ENCODE data around the gene MAPKAP1.

MAPKAP1 gene

GRCh38 chr9:125747765-125748445 lies 40.9 kb upstream of the MAPKAP1 start:
- Histone ChIP-seq H3K9me3 (ENCODE audit: control insufficient read depth, insufficient read depth, low read length) (no peaks in the 10 kb centered on the region), H3K27ac (ENCODE audit: low read depth, low read length) (no peak overlapping the region), H3K4me3 (ENCODE audit: low read length) (peak overlapping the region; percentile 77), H3K4me2 (ENCODE audit: low read length) (peak overlapping the region; percentile 66), H3K27me3 (ENCODE audit: control insufficient read depth, low read length) (peaks cover 12% of the 10 kb centered on the region), H3F3A (ENCODE audit: control insufficient read depth, insufficient read depth) (peaks cover 17% of the 10 kb centered on the region; the same call in 1 of the 2 replicates), H3K9me2 (replicated peaks; ENCODE audit: control insufficient read depth, low read length) (no peaks in the 10 kb centered on the region), H3K36me3 (ENCODE audit: control insufficient read depth, low read length) (peaks cover 39% of the 10 kb centered on the region), H3K4me1 (ENCODE audit: control insufficient read depth, low read length) (peaks cover 49% of the 10 kb centered on the region), H4K20me1 (ENCODE audit: control insufficient read depth, insufficient read depth, low read depth, low read length) (0 out of 2 replicates have a peak, but pooled peaks cover 11% of the 10 kb centered on the region), H3K79me2 (ENCODE audit: control insufficient read depth, low read length) (peaks cover 32% of the 10 kb centered on the region)
- TF ChIP-seq CTCF (IDR thresholded peaks at IDR 0.05; ENCODE audit: low read depth, low read length, poor library complexity, severe bottlenecking) (no peak), EZH2phosphoT487 (IDR thresholded peaks at IDR 0.05; ENCODE audit: borderline replicate concordance, low read length) (no peak)

DNA sequence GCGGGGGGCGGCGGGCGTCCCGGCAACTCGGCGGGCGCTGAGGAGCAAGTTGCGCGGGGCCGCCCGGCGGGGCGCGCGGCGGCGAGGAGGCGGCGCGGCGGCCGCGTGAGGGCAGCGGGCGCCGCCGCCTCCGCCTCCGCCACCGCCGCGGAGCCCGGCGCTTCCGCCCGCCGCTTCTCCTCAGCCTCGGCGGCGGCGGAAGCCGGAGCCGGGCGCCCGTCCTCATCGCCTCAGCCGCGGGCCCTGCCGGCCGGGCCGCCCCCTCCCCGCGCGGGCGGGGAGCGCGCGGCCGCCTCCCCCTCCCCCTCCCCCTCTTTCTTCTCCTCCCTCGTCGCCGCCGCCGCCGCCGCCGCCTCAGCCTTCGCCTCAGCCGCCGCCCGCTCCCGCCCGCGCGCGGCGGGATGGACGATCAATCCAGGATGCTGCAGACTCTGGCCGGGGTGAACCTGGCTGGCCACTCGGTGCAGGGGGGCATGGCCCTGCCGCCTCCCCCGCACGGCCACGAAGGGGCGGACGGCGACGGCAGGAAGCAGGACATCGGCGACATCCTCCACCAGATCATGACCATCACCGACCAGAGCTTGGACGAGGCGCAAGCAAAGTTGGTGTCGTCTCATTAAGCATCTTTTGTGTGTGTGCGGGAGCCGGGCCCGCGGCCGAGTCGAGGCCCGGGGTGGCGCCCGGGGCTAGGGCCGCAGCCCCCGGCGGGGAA lies 40.2 kb upstream of the MAPKAP1 start, which contains the start of gene PBX3:
Gene PBX3 (plus strand): TSS at position 321 of the 712 bp plus-strand sequence.
- Histone ChIP-seq H3K4me2 (ENCODE audit: low read length) (peak within 1 kb of the TSS; percentile 87), H3K9me2 (replicated peaks; ENCODE audit: control insufficient read depth, low read length) (no peaks in the 10 kb centered on the region), H3K4me1 (ENCODE audit: control insufficient read depth, low read length) (peaks cover 46% of the 10 kb centered on the region), H3K4me3 (ENCODE audit: low read length) (peak within 1 kb of the TSS; percentile 77), H3F3A (ENCODE audit: control insufficient read depth, insufficient read depth) (peaks cover 15% of the 10 kb centered on the region; the same call in 1 of the 2 replicates), H3K27me3 (ENCODE audit: control insufficient read depth, low read length) (peaks cover 12% of the 10 kb centered on the region), H3K36me3 (ENCODE audit: control insufficient read depth, low read length) (peaks cover 36% of the 10 kb centered on the region), H3K9me3 (ENCODE audit: control insufficient read depth, insufficient read depth, low read length) (no peaks in the 10 kb centered on the region), H3K27ac (ENCODE audit: low read depth, low read length) (peak within 1 kb of the TSS; percentile 71), H3K79me2 (ENCODE audit: control insufficient read depth, low read length) (peaks cover 31% of the 10 kb centered on the region), H4K20me1 (ENCODE audit: control insufficient read depth, insufficient read depth, low read depth, low read length) (0 out of 2 replicates have a peak, but pooled peaks cover 11% of the 10 kb centered on the region)
- TF ChIP-seq EZH2phosphoT487 (IDR thresholded peaks at IDR 0.05; ENCODE audit: borderline replicate concordance, low read length) (no peak), CTCF (IDR thresholded peaks at IDR 0.05; ENCODE audit: low read depth, low read length, poor library complexity, severe bottlenecking) (no peak)

DNA sequence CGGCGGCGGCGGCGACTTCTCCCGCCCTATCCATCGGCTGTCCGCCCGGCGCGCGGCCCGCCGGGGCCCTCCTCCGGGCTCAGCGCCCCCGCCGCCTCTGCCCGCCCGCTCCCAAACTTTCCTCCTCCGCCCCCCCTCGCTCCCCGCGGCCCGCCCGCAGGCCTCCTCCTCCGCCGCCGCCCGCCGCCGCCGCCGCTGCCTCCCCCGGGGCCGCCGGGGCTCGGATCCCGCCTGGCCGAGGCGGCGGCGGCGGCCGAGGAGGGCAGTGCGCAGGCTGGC lies 39.7 kb upstream of the MAPKAP1 start:
- Histone ChIP-seq H3K36me3 (ENCODE audit: control insufficient read depth, low read length) (peaks cover 33% of the 10 kb centered on the region), H4K20me1 (ENCODE audit: control insufficient read depth, insufficient read depth, low read depth, low read length) (0 out of 2 replicates have a peak, but pooled peaks cover 11% of the 10 kb centered on the region), H3F3A (ENCODE audit: control insufficient read depth, insufficient read depth) (peaks cover 14% of the 10 kb centered on the region; the same call in 1 of the 2 replicates), H3K4me3 (ENCODE audit: low read length) (peak overlapping the region; percentile 77), H3K79me2 (ENCODE audit: control insufficient read depth, low read length) (peaks cover 31% of the 10 kb centered on the region), H3K27me3 (ENCODE audit: control insufficient read depth, low read length) (peaks cover 12% of the 10 kb centered on the region), H3K4me2 (ENCODE audit: low read length) (no peak overlapping the region), H3K27ac (ENCODE audit: low read depth, low read length) (peak overlapping the region; percentile 71; the same call in 1 of the 2 replicates), H3K9me2 (replicated peaks; ENCODE audit: control insufficient read depth, low read length) (no peaks in the 10 kb centered on the region), H3K4me1 (ENCODE audit: control insufficient read depth, low read length) (peaks cover 43% of the 10 kb centered on the region), H3K9me3 (ENCODE audit: control insufficient read depth, insufficient read depth, low read length) (no peaks in the 10 kb centered on the region)
- TF ChIP-seq CTCF (IDR thresholded peaks at IDR 0.05; ENCODE audit: low read depth, low read length, poor library complexity, severe bottlenecking) (no peak), EZH2phosphoT487 (IDR thresholded peaks at IDR 0.05; ENCODE audit: borderline replicate concordance, low read length) (no peak)
